DMS53 treated with DMSO at 0.1 percent for 48 hours (cell line): ENCODE measurements around the gene SLC43A2.

Source experiments
- DNase-seq: peaks from one replicate; lab custom pipeline; 2025; ENCODE audit not compliant: unreplicated experiment; lab: John Stamatoyannopoulos, UW

SLC43A2 gene

DNA sequence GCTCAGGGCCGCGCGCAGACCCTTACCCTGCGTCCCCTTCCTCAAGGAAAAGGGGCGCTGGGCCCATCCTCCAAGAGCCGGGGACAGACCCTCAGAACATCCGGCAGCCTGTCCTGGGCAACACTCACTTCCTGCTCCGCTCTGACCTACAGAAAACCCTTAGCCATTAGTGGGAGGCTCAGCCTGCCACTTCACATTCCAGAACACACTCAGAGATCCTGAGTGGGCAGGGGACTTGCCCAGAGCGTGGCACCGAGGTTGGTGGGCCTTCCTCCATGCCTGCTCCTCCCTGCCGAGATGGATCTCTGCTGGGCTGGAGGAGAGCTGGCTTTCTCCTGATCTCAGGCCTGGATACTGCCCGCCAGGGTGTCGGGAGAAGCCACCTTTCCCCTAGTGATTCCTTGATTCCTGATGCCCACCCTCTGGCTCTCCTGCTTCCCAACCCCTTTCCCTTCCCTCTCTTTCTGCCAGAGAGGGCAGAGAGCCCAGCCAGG lies 15.4 kb upstream of the SLC43A2 start:
- DNase-seq: peak; percentile 15

DNA sequence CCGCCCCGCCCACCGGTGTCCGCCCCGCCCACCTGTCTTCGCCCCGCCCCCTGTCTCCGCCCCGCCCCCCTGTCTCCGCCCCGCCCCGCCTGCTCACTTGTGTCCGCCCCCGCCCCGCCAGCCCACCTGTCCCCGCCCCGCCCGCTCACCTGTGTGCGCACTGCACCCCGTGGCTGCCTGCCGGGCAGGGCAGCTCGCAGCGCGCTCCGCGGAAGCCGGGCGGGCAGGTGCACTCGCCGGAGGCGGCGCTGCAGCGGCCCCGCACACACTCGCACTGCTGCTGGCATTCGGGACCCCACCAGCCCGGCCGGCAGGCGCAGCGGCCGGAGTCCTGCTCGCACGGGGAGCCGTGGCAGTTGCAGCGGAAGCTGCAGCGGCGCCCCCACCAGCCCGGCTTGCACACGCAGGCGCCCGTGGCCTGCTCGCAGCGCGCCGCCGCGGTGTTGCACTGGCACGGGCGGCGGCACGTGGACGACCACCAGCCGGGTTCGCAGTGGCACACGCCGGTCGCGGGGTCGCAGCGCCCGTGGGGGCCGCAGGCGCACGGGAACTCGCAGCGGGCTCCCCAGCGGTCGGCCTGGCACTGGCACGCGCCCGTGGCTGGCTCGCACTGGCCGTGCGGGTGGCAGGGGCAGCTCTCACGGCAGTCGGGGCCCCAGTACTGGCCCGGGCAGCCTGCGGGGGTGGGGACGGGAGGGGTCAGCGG lies 14.8 kb upstream of the SLC43A2 start:
- peak; percentile 45 for DNase-seq

- no peak for DNase-seq
These were observed 12.4 kb upstream of the SLC43A2 start for GRCh38 chr17:1641065-1641403.

- no peak for DNase-seq
These were observed 11.9 kb upstream of the SLC43A2 start for GRCh38 chr17:1640329-1641064.

DNA sequence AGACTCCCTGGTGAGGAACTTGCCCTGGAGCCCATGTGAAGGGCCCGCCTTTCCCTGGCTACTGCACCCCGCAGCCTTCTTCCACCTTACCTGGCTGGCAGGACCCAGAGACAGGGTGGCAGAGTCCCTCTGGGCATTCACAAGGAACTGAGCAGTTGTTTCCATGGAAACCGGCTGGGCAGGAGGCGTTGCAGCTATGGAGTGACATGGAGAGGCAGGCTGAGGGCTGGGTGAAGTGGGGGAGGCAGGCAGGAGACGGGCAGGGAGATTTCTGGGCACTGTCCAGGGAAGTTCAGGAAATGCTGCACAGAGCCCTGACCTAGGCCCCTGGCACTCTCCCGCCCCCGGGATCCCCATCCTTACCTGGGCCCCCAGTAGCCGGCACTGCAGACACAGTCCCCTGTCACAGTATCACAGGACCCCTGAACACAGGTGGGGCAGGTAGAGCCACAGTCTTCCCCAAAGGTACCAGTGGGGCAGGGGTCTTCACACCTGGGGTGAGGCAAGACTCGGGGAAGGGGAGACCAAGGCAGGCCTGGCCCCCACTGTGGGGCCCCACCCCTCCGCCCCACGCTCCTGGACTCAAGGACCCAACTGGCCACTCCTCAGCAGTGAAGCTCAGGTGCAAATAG lies 11.0 kb upstream of the SLC43A2 start:
- peak; percentile 67 for DNase-seq

DNA sequence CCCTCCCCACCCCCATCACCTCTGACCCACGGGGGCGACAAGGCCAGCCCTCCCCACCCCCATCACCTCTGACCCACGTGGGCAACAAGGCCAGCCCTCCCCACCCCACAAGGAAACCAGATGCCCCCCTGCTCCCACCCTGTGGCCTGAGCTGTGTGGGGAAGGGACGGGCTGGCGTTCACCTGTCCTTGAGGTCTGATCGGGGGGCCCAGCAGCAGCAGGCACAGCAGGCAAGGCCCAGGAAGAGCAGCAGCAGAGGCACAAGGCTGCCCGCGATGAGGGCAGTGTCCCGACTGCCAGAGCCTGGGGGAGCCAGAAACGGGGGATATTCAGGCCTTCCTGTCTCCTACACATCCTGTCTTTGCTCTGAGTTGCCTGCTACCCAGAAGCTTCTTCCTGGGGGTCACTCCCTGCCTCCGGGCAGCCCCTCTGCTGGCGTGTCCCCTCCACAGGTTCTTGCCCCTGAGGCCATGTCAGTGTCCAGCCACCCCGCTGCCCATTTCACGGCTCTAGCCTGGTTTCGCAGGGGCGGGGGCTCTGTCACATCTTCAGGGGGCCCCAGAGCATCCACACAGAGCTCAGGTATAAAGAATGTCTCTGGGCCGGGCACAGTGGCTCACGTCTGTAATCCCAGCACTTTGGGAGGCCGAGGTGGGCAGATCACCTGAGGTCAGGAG lies 10.1 kb upstream of the SLC43A2 start:
- no peak for DNase-seq

- no peak for DNase-seq
These were observed 9.5 kb upstream of the SLC43A2 start for GRCh38 chr17:1638171-1638590.

DNA sequence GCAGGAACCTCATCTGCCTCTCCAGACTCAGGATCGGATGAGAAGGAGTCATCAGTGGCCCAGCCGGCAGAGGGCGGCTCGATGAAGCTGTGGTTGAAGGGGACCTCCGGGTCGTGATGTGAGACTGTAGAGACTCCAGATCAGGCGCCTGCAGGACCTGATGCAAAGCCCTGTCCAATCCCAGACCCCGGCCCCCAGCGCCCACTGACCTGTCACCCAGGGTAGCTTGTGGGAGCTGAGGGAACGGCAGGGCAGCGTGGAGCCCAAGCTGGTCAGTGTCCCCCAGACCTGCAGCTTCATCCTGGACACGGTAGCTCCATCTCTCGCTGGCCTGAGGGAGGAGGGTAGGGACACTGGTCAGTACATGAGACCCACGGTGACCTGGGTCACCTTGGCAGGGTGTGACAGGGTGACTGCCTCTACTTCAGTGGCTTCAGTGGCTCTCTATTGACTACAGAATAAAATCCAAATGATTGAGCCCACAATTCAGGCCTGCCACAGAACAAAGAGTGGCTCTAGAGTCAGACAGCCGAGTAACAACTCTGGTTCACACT lies 8.2 kb upstream of the SLC43A2 start:
- no peak for DNase-seq

GRCh38 chr17:1635675-1636465 lies 7.2 kb upstream of the SLC43A2 start:
- DNase-seq: no peak

- DNase-seq: no peak
These were observed 6.4 kb upstream of the SLC43A2 start for GRCh38 chr17:1634841-1635650.

DNA sequence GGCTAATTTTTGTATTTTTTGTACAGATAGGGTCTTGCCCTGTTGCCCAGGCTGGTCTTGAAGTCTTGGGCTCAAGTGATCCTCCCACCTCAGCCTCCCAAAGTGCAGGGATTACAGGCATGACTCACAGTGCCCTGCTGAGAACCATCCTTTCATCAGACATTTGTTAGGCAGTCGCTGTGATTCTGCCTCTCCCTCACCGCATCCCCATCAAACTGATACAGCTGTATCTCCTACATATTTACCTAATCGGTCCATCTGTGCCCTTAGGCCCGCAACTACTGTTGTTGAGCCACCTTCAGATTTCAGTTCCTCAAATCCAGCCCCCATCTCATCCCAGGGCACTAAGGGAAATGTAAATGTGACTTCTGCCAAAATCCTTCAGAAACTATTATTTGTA lies 2.0 kb upstream of the SLC43A2 start:
- DNase-seq: no peak

DNA sequence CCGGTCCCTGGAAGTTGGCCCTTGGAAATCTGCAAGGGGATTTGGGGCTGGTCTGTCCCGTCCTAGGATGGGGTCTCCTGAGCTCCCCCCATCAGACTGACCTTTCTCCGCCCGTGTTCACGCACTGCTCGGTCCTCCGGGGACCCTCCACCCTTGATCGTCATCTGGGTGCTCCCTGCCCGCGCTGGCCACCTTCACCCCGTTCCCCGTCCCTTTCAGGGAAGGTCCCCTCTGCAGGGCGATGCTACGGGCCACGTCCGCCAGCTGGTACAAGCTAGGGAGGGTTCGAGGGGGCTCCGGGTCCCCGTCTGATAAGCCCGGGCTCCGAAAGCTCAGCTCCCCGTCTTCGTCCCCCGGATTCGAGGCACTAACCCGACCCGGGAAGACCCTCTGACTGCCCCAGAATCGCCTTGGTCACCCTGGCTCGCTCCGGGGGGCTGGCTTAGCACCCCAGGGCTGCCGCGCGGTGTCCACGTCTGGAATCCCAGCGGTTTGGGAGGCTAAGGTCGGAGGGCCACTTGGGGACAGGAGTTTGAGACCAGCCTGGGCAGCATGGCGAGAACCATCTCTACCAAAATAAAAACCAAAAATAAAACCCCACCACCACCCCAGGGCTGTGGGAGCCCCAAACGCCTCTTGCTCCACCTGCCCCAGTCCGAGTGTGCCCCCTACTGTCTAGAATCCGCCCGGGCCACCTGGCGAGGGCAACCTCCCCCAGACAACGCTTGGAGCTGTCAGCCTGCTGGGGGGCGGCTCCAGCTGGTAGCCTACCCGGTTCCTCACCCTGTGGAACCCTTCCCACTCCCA lies 1.1 kb upstream of the SLC43A2 start:
- peak; percentile 8 for DNase-seq

DNA sequence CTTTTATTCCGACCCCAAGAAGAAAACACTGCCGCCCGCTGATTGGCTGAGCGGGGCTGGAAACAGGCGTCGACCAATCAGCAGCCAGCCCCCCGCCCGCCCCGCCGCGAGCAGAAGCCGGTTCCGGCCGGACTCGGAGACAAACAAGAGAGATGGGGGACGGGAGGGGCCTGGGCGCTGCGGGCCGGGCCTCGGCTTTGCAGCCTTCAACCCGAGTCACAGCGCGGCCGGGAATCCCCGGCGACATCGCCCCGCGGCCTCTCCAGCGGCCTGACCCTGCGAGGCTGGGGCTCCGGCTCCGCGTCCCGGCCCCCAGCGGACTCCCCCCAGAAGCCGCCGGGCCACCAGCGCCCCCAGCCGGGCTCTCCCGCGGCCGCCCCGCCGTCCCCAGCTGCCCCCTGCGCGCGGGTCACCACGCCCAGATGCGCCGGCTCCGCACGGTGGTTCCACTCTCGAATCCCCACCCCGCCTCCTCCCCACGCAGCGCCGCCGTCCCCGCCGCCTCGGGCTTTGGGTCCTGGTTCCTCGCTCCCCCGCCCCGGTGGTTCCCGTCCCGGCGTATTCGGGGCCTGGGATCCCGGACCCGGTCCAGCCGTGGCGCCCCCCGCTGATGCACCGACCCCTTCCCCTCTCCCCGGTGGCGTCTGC lies 346 bp upstream of the SLC43A2 start:
- DNase-seq: peak; percentile 71

- DNase-seq: no peak
These were observed 1.3 kb downstream of the SLC43A2 start for GRCh38 chr17:1627182-1627981.

DNA sequence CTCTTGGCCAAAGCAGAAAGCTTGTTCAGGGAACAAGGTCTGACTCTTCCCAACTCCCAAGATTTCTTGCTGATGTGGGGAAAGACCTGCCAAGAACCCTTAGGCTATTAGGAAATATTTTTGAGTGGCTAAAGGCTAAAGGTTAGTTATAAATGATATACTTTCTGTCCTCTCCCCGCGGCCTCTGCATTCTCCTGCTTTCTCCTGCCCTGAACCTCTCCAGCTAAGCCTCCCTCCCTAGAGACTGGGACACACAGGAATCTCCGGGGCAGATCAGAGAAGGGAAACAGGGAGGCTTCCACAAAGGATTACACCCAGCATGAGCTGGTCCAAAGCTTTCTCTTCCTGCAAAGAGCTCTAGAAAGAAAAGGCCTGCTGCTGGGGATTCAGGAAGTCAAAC lies 2.3 kb downstream of the SLC43A2 start:
- no peak for DNase-seq

DNA sequence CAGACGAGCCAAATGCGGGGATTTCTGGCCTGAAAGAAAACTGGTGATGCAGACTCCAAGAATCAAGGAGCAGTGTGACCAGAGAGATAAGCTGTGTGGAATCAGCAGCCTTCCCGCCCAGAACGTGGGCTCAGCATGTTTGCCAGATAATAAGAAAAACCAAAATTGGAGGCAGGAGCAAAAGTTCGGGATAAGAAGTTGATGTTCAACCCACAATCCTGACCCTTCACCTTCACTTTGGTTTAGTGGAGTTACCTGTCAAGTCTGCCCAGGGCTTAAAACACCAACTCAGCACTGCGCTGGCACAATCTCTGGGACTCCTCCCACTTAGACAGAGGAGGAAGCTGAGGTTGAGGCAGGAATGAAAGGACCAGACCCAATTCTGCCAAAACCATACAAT lies 3.1 kb downstream of the SLC43A2 start:
- DNase-seq: no peak

DNA sequence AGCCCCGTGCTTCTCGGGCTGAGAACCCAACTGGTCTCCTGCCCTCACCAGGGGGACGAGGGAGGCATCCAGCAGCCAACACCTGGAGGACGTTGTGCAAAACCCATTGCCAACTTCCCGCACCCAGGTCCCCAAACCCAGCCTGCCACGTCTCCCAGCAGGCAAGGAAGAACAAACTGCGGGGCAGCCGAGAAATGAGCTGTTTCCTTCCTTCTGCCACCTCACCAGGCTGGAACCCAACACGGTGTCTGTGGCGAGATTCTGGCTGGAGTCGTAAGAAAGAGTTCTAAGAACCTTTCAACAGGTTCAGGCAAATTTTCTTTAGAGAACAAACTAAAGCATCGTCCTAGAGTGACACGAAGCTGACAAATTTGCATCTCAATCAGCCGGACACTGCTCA lies 3.6 kb downstream of the SLC43A2 start:
- no peak for DNase-seq

- no peak for DNase-seq
These were observed 4.0 kb downstream of the SLC43A2 start for GRCh38 chr17:1624650-1625049.
